Muscle of leg (tissue), 11 donors: ENCODE measurements around the gene UTF1. TPM values are rescaled to one million over a fixed set of nuclear protein-coding genes. Genes with fewer than 3 reads are reported as not detected.
"Not testable (repeated sequence)": the region's sequence is repeated elsewhere in the genome, so short reads cannot be mapped to it uniquely, and the experiment has no call there.

Source experiments
- DNase-seq: peaks from one replicate; pipeline ENCODE4 v3.0.0; 2013
- H3K27ac ChIP-seq: one replicate; pipeline ENCODE4 v1.5.1; 2013; ENCODE audit warnings: mild to moderate bottlenecking, low read length, control low read depth
- H3K27me3 ChIP-seq: one replicate; pipeline ENCODE4 v1.6.1; 2013; ENCODE audit warnings: low read length; ENCODE audit not compliant: control insufficient read depth, insufficient read depth
- H3K36me3 ChIP-seq: one replicate; pipeline ENCODE4 v1.6.1; 2013; ENCODE audit warnings: low read length; ENCODE audit not compliant: control insufficient read depth, insufficient read depth
- H3K4me1 ChIP-seq: one replicate; pipeline ENCODE4 v1.6.1; 2013; ENCODE audit warnings: low read length; ENCODE audit not compliant: control insufficient read depth, insufficient read depth
- H3K4me3 ChIP-seq: one replicate; pipeline ENCODE4 v1.5.1; 2013; ENCODE audit warnings: low read length, control low read depth
- H3K9me3 ChIP-seq: replicated peaks from 2 replicates; pipeline ENCODE4 v1.6.1; 2013; ENCODE audit warnings: low read depth, low read length; ENCODE audit not compliant: control insufficient read depth
- WGBS: methylation state at CpG from one replicate; pipeline ENCODE4 v1.1.5; 2013; ENCODE audit warnings: missing lambda C conversion rate; ENCODE audit not compliant: insufficient coverage; 5-methylcytosine and 5-hydroxymethylcytosine counted together
- polyA plus RNA-seq, 8 donors: library from polyadenylated mRNA; unstranded; fragments of 120-200 nt; gene quantifications; one replicate each; pipeline versions ENCODE4 v1.2.1 to v1.2.3, GENCODE V29; 2013; ENCODE audit warnings: inconsistent platforms in 1 of 8, low replicate concordance in 1 of 8; ENCODE audit not compliant: insufficient read length in 8 of 8, insufficient read depth in 1 of 8
- total RNA-seq: library from RNA; stranded (reverse); fragments of 120-200 nt; gene quantifications from one replicate; pipeline ENCODE4 v1.2.4, GENCODE V29; 2013

Gene UTF1
- total and polyA plus RNA-seq, 9 donors = not detected

DNA sequence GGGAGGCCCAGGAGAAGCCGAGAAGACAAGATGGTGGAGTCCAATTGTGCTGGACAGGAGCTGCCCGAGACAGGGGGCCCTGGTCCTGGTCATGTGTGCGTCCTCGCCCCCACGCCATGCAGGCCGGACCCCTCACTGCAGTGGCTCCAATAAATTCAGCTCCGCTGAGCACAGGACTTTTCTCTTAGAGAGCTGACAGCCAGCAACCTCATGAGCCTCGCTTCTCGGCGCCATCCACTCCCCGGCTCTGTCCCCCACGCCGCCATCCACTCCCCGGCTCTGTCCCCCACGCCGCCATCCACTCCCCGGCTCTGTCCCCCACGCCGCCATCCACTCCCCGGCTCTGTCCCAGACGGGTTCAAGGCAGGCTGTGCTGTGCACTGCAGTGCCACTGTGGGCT lies 2.8 kb upstream of the UTF1 start:
- 78% methylated on average over 21 of the region's 21 CpGs for WGBS
- no peaks in the 10 kb centered on the region for H3K4me1 ChIP-seq
- no peak overlapping the region for H3K4me3 ChIP-seq
- peaks cover 73% of the 10 kb centered on the region for H3K27me3 ChIP-seq
- H3K27ac ChIP-seq = no peak overlapping the region
- DNase-seq = no peak
- no peaks in the 10 kb centered on the region for H3K9me3 ChIP-seq
- no peaks in the 10 kb centered on the region for H3K36me3 ChIP-seq

DNA sequence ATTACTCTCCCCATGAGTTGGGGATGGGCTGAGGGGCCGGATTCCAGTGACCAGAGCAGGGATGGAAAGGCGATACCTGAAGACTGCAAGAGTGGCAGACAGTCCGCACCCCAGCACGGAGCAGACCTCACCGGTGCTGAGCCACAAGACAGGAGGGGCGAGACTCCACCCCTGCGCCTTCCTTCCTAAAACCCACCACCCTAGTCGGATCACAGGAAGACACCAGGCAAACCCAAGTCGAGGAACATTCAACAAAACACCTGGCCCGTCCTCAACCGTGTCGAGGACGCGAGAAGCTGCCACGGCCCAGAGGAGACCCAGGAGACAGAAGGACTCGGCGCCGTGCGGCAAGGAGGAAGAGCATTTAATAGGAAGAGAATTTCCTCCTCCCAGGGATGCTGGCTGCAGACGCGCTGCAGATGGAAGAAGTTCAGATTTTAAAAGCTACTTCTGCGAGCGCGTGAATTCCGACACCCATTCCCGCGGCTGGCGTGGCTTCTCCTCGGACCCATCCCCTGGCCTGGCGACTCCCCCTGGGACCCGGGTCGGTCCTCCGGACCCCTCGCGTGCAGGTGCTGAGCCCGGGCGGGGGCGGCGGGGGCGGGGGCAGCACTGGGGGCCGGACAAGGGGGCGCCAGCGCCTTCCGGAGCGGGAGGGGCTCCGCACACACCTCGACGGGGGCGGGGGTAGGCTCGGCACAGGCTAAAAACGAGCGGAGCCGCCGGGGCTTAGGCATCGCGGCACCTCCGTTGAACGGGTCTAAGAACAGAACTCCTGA lies 563 bp upstream of the UTF1 start:
- WGBS = 3% methylated on average over 57 of the region's 58 CpGs

DNA sequence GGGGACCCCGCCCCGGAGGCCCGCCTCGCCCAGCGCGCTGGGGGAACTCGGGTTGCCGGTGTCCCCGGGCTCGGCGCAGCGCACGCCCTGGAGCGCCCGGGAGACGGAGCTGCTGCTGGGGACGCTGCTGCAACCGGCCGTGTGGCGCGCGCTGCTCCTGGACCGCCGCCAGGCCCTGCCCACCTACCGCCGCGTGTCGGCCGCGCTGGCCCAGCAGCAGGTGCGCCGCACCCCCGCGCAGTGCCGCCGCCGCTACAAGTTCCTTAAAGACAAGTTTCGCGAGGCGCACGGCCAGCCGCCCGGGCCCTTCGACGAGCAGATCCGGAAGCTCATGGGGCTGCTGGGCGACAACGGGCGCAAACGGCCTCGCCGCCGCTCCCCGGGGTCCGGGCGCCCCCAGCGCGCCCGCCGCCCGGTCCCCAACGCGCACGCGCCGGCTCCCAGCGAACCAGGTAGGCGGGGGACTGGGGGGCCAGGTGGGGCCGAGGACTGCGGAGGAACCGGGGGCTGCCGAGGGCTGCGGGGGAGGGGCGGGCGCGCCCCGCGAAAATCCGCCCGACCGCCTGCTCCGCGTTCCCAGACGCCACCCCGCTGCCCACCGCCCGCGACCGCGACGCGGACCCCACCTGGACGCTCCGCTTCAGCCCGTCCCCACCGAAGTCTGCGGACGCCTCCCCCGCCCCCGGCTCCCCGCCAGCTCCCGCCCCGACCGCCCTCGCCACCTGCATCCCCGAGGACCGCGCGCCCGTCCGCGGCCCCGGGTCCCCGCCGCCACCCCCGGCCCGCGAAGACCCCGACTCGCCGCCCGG lies 574 bp downstream of the UTF1 start:
- no peaks in the 10 kb centered on the region for H3K9me3 ChIP-seq
- H3K4me3 ChIP-seq = no peak overlapping the region

More for the DNA sequence above, 563 bp upstream of the UTF1 start:
- H3K27ac ChIP-seq = no peak overlapping the region
- no peak for DNase-seq
- H3K4me1 ChIP-seq = no peaks in the 10 kb centered on the region
- no peaks in the 10 kb centered on the region for H3K9me3 ChIP-seq
- H3K4me3 ChIP-seq = no peak overlapping the region
- H3K36me3 ChIP-seq = no peaks in the 10 kb centered on the region
- H3K27me3 ChIP-seq = peaks cover 87% of the 10 kb centered on the region

DNA sequence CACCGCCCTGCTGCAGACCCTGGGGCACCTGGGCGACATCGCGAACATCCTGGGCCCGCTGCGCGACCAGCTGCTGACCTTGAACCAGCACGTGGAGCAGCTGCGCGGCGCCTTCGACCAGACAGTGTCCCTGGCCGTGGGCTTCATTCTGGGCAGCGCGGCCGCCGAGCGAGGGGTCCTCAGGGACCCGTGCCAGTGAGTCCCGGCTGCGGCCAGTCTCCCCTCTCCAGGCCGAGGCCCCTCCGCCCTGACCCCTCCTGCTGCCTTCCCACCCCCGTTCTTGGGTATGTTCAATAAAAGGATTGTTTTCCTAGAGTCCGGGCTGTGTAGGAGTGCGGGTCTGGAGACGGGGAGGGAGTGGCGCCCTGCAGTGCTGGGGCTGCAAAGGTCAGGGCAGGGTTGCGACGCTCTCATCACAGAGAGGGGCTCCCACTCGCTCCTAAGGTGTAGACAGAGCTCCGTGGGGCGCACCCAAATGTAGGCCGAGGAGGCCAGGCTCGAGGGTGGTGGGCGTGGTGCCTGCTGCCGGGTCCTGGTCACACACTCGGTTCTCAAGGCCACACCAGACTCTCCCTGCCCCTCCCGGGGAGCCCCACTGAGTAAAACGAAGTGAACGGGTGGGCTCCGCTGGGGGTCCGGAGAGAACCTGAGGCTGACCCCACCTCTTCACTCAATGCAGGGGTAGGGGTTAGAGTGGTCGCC lies 1.4 kb downstream of the UTF1 start:
- no peaks in the 10 kb centered on the region for H3K36me3 ChIP-seq
- DNase-seq = no peak
- no peak overlapping the region for H3K4me3 ChIP-seq
- no peaks in the 10 kb centered on the region for H3K9me3 ChIP-seq
- H3K27ac ChIP-seq = no peak overlapping the region
- 13% methylated on average over 36 of the region's 44 CpGs for WGBS
- H3K27me3 ChIP-seq = peaks cover 83% of the 10 kb centered on the region
- peaks cover 3% of the 10 kb centered on the region for H3K4me1 ChIP-seq

More for the DNA sequence above, 574 bp downstream of the UTF1 start:
- Histone ChIP-seq H3K27me3 (peaks cover 83% of the 10 kb centered on the region), H3K36me3 (no peaks in the 10 kb centered on the region), H3K4me1 (no peaks in the 10 kb centered on the region), H3K27ac (no peak overlapping the region)
- DNase-seq = peak; percentile 27
- WGBS = under 1% methylated on average over 119 of the region's 122 CpGs

DNA sequence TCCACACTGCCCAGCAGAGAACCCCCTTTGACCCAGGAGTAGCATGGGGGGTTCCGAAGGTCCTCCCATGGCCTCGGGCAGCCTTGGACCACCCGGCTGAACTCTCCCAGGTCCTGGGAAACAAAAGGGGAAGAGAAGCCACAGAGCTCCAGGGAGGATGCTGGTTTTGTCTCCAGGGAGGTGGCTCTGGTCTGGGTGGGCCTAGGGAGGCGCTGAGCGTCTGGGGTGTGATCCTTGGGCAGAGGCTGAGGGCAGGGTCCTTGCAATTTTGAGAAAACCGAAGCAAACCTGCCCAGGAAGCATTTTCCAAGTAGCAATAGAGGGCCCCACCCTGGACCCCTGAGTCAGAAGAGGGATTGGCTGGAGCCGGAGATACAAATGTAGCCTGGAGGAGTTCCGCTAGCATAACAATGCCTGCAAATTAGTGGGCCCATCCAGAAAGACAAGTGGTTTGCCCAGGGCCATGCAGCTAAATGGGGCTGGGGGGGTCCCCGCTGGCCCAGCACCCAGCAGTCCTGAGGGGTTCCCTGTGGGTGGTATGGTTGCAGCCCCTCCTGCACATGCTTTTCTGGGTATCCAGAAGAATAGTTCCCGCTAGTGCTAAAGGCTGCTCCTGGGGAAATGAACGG lies 2.0 kb downstream of the UTF1 start:
- Histone ChIP-seq H3K4me3 (no peak overlapping the region), H3K9me3 (no peaks in the 10 kb centered on the region), H3K27ac (no peak overlapping the region), H3K27me3 (peaks cover 83% of the 10 kb centered on the region), H3K36me3 (no peaks in the 10 kb centered on the region), H3K4me1 (peaks cover 4% of the 10 kb centered on the region)
- DNase-seq = no peak
- WGBS = 40% methylated on average over 10 of the region's 11 CpGs

DNA sequence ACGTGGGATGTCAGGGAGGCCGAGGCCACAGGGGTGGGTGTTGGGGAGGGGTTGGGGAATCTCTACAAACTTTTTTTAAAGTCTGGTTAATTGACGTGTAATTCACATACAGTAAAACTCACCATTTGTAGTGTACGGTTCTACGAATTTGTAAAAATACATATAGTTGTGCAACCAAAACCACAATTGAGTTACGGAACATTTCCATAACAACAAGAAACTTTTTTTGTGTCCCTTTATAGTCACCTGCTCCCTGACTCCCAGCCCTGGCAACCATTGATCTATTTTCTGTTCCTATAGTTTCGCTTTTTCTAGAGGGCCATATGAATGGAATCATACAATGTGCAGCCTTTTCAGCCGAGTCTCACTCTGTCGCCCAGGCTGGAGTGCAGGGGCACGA lies 4.8 kb downstream of the UTF1 start:
- Histone ChIP-seq H3K27me3 (peaks cover 84% of the 10 kb centered on the region), H3K4me1 (peaks cover 13% of the 10 kb centered on the region)
- H3K27ac ChIP-seq, H3K9me3 ChIP-seq, DNase-seq, H3K4me3 ChIP-seq, H3K36me3 ChIP-seq: not testable (repeated sequence)
- WGBS = no CpG with 5 or more reads among the region's 10 CpGs

DNA sequence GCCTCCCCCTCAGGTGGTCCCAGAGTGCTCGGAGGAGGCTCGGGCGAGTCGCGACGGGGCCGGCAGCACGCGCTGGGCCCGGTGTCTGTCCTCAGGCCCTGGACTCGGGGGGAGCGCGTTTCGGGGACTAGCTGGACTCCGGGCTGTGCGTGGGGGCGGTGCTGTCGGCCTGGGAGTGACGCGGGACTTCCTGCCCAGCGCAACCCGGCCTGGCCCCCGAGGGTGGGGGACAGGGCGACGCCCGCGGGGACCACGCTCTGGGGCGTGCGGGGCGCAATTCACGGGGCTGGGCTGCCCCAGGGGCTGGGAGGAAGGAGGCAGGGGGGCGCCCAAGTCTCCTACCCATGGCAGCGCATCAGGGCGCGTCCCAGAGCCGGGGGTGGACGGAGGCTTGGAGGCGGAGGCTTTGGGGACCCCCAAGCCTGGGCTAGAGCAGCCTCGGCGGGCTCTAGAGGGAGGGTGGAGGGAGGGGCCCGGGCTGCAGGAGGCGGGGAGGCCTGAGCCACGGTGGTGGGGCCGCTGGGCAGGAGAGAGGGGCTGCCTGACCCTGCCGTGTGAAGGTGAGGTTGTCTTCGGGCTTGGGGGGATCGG lies 5.3 kb downstream of the UTF1 start:
- Histone ChIP-seq H3K9me3 (no peaks in the 10 kb centered on the region), H3K27me3 (peaks cover 87% of the 10 kb centered on the region), H3K36me3 (no peaks in the 10 kb centered on the region), H3K4me3 (no peak overlapping the region), H3K4me1 (peaks cover 13% of the 10 kb centered on the region), H3K27ac (no peak overlapping the region)
- WGBS = under 1% methylated on average over 43 of the region's 48 CpGs
- no peak for DNase-seq

DNA sequence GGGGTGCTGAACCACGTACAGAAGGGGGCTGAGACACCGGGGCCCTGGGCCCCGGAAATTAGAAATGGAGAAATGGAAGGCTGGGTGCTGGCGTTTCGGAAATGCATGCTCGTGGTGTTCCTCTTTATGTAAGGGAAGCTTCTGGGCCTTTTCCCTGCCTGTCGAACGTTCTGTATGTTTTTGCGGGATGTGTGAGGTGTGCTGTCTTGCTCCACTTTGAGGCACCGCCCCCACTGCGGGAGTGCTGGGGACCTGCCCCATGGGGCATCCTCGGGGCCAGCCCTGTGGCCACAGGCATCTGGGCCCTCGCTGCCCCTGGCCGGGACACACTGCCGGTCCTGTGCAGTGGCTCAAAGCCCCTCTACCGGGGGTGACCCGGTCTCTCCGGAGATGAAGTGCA lies 5.9 kb downstream of the UTF1 start:
- Histone ChIP-seq H3K9me3 (no peaks in the 10 kb centered on the region), H3K27me3 (peaks cover 87% of the 10 kb centered on the region), H3K36me3 (no peaks in the 10 kb centered on the region), H3K4me3 (no peak overlapping the region), H3K27ac (no peak overlapping the region), H3K4me1 (peaks cover 13% of the 10 kb centered on the region)
- WGBS = 2% methylated on average over 16 of the region's 18 CpGs
- peak; percentile 34 for DNase-seq

DNA sequence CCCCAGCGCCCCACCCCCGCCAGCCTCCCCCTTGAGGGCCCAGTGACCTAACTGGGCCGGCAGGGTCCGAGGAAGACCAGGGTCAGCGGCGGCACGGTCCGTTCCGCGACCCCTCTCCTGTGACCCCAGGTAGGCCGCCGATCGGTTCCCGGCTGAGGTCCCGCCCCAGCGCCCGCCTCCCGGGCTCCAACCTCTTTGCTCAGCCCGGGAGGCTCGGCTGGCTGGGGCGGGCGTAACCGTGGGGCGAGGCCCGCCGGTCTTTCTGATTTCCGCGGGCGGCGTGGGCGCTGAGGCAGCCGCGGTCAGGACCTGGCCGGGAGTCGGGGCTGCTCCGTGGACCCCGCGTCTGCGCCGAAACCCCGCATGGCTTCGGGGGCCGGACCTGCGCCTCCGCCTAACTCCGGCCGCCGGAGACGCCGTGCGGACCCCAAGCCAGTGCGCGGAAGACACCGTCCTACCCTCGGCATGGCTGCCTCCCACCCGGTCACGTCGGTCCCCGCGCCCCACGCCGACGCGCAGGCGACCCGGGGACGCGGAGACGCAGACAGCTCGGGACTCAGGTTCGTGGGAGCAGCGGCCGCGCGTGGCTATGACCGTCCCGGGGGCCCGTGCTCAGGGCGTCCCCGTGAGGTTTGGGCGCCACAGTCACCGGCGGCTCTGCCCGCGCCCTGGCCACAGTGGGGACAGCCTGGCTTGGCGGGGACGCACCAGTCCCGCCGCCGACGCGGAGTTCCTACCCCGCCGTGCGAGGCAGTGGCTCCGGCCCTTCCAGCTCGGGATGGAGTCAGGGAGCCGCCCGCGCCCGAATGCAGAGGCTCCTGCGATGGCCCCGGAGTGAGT lies 6.6 kb downstream of the UTF1 start:
- Histone ChIP-seq H3K27ac (no peak overlapping the region), H3K9me3 (no peaks in the 10 kb centered on the region), H3K36me3 (no peaks in the 10 kb centered on the region), H3K4me1 (peaks cover 13% of the 10 kb centered on the region), H3K4me3 (no peak overlapping the region), H3K27me3 (peaks cover 88% of the 10 kb centered on the region)
- no peak for DNase-seq
- WGBS = under 1% methylated on average over 101 of the region's 103 CpGs
